WTC11 (cell line): ENCODE measurements around the gene SLC2A6.

Experiments
- EMX1 ChIP-seq: fragments of 250-450 bp; sonication (Bioruptor Pico); IDR thresholded peaks from 2 replicates; pipeline ENCODE4 v1.8.0; 2021; ENCODE audit warnings: mild to moderate bottlenecking
- ESRRA ChIP-seq: sonication (generic); formaldehyde crosslinking; IDR thresholded peaks from 2 replicates; pipeline ENCODE4 v1.8.1; 2022; ENCODE audit warnings: mild to moderate bottlenecking, missing genetic modification reagents, borderline replicate concordance
- FOXJ3 ChIP-seq: sonication (generic); formaldehyde crosslinking; IDR thresholded peaks from 2 replicates; pipeline ENCODE4 v1.9.0; 2021; ENCODE audit warnings: missing genetic modification reagents, mild to moderate bottlenecking, borderline replicate concordance
- JUN ChIP-seq: sonication (generic); formaldehyde crosslinking; IDR thresholded peaks from 2 replicates; pipeline ENCODE4 v1.8.0; 2023; ENCODE audit warnings: mild to moderate bottlenecking, missing genetic modification reagents
- NR2C2 ChIP-seq: sonication (generic); formaldehyde crosslinking; IDR thresholded peaks from 2 replicates; pipeline ENCODE4 v1.8.0; 2022; ENCODE audit warnings: mild to moderate bottlenecking, missing genetic modification reagents
- SP1 ChIP-seq: sonication (generic); formaldehyde crosslinking; conservative IDR thresholded peaks from 2 replicates; pipeline ENCODE4 v1.8.1; 2022; ENCODE audit warnings: missing genetic modification reagents
- ZNF317 ChIP-seq: sonication (generic); formaldehyde crosslinking; IDR thresholded peaks from 2 replicates; pipeline ENCODE4 v1.8.1; 2023; ENCODE audit warnings: low read depth, mild to moderate bottlenecking, moderate library complexity, missing genetic modification reagents, borderline replicate concordance
- TF ChIP-seq, protein P1 (sequence below): fragments of 200-600 bp; IDR thresholded peaks from 2 replicates; pipeline ENCODE4 v1.8.0; 2022; ENCODE audit warnings: antibody characterized with exemption
- TF ChIP-seq, protein P2 (sequence below): sonication (generic); formaldehyde crosslinking; IDR thresholded peaks from 2 replicates; pipeline ENCODE4 v1.8.1; 2023; ENCODE audit warnings: mild to moderate bottlenecking, moderate library complexity, missing genetic modification reagents
- TF ChIP-seq, protein P3 (sequence below): sonication (generic); formaldehyde crosslinking; IDR thresholded peaks from 2 replicates; pipeline ENCODE4 v1.8.0; 2022; ENCODE audit warnings: mild to moderate bottlenecking, missing genetic modification reagents
- TF ChIP-seq, protein P4 (sequence below): sonication (generic); formaldehyde crosslinking; IDR thresholded peaks from 2 replicates; pipeline ENCODE4 v1.8.1; 2023; ENCODE audit warnings: mild to moderate bottlenecking, missing genetic modification reagents
- TF ChIP-seq, protein P5 (sequence below): sonication (generic); formaldehyde crosslinking; IDR thresholded peaks from 2 replicates; pipeline ENCODE4 v1.8.0; 2022; ENCODE audit warnings: mild to moderate bottlenecking, missing genetic modification reagents
- TF ChIP-seq, protein P6 (sequence below): sonication (generic); formaldehyde crosslinking; IDR thresholded peaks from 2 replicates; pipeline ENCODE4 v1.8.1; 2022; ENCODE audit warnings: mild to moderate bottlenecking, moderate library complexity, missing genetic modification reagents

DNA sequence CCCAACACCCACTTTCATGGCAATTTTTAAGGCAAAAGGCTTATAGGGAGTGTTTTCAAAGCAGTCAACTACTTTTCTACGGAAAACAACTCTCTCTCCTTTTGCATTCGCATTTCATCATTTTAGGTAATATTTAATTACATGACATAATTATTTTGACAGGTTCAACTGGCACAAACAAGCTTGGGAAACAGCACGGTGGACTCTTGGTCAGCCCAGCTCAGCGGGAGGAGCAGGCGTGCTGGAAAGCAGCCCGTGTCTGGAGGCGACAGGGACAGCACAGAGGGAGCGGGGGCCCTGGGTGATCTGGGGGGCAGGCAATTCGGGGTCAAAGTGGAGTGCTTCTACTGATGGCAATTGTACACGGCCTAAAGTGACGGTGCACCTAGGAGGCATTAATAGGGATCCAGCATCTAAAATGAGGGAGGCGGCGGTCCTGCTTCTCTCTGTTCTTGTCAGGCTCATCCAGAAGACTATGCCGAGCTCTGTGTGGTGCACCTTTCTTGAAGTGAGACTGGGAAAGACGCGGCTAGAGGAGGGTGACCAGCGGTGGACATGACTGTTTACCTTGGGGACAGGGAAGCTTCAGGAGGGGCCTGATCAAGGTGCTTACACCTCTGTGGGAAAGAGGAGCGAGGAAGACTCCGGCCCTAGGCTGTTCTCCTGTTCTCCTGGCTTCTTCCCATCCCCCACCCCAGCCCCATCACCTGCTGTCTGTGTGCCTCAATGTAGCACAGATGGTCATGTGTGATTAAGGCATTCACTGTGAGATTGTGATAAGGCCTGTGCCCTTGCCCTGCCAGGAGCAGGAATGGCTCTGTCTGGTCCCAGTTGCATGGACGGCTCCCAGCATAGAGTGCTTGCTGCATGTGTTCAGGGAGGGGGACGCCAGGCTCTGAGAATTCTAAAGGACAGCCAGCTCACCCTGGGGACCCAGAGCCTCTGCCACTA, 42.5 kb upstream of the SLC2A6 start:
- no peak for TF ChIP-seq ZNF317
- TF ChIP-seq, protein P1, sequence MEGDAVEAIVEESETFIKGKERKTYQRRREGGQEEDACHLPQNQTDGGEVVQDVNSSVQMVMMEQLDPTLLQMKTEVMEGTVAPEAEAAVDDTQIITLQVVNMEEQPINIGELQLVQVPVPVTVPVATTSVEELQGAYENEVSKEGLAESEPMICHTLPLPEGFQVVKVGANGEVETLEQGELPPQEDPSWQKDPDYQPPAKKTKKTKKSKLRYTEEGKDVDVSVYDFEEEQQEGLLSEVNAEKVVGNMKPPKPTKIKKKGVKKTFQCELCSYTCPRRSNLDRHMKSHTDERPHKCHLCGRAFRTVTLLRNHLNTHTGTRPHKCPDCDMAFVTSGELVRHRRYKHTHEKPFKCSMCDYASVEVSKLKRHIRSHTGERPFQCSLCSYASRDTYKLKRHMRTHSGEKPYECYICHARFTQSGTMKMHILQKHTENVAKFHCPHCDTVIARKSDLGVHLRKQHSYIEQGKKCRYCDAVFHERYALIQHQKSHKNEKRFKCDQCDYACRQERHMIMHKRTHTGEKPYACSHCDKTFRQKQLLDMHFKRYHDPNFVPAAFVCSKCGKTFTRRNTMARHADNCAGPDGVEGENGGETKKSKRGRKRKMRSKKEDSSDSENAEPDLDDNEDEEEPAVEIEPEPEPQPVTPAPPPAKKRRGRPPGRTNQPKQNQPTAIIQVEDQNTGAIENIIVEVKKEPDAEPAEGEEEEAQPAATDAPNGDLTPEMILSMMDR, result no peak
- no peak for TF ChIP-seq EMX1
- TF ChIP-seq, protein P2, sequence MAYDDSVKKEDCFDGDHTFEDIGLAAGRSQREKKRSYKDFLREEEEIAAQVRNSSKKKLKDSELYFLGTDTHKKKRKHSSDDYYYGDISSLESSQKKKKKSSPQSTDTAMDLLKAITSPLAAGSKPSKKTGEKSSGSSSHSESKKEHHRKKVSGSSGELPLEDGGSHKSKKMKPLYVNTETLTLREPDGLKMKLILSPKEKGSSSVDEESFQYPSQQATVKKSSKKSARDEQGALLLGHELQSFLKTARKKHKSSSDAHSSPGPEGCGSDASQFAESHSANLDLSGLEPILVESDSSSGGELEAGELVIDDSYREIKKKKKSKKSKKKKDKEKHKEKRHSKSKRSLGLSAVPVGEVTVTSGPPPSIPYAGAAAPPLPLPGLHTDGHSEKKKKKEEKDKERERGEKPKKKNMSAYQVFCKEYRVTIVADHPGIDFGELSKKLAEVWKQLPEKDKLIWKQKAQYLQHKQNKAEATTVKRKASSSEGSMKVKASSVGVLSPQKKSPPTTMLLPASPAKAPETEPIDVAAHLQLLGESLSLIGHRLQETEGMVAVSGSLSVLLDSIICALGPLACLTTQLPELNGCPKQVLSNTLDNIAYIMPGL (CRISPR knock-in tag), result no peak
- no peak for TF ChIP-seq ESRRA (CRISPR knock-in tag)
- TF ChIP-seq, protein P3, sequence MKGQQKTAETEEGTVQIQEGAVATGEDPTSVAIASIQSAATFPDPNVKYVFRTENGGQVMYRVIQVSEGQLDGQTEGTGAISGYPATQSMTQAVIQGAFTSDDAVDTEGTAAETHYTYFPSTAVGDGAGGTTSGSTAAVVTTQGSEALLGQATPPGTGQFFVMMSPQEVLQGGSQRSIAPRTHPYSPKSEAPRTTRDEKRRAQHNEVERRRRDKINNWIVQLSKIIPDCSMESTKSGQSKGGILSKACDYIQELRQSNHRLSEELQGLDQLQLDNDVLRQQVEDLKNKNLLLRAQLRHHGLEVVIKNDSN (CRISPR knock-in tag), result no peak
- TF ChIP-seq JUN, result no peak
- no peak for TF ChIP-seq FOXJ3 (CRISPR knock-in tag)
- no peak for TF ChIP-seq SP1 (CRISPR knock-in tag)
- TF ChIP-seq, protein P4, sequence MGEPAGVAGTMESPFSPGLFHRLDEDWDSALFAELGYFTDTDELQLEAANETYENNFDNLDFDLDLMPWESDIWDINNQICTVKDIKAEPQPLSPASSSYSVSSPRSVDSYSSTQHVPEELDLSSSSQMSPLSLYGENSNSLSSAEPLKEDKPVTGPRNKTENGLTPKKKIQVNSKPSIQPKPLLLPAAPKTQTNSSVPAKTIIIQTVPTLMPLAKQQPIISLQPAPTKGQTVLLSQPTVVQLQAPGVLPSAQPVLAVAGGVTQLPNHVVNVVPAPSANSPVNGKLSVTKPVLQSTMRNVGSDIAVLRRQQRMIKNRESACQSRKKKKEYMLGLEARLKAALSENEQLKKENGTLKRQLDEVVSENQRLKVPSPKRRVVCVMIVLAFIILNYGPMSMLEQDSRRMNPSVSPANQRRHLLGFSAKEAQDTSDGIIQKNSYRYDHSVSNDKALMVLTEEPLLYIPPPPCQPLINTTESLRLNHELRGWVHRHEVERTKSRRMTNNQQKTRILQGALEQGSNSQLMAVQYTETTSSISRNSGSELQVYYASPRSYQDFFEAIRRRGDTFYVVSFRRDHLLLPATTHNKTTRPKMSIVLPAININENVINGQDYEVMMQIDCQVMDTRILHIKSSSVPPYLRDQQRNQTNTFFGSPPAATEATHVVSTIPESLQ, result no peak
- TF ChIP-seq, protein P5, sequence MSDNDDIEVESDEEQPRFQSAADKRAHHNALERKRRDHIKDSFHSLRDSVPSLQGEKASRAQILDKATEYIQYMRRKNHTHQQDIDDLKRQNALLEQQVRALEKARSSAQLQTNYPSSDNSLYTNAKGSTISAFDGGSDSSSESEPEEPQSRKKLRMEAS (CRISPR knock-in tag), result no peak
- TF ChIP-seq NR2C2 (CRISPR knock-in tag), result no peak
- TF ChIP-seq, protein P6, sequence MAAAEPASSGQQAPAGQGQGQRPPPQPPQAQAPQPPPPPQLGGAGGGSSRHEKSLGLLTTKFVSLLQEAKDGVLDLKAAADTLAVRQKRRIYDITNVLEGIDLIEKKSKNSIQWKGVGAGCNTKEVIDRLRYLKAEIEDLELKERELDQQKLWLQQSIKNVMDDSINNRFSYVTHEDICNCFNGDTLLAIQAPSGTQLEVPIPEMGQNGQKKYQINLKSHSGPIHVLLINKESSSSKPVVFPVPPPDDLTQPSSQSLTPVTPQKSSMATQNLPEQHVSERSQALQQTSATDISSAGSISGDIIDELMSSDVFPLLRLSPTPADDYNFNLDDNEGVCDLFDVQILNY, result no peak
